Mesenchymal stem cell (in vitro differentiated cells and primary cell): Measurements from ENCODE around the gene KHK.

Source experiments
- DNase-seq: peaks from one replicate; pipeline ENCODE4 v3.0.0-alpha.2; 2013
- H2AFZ ChIP-seq: one replicate; pipeline ENCODE4 v1.6.1; 2013; ENCODE audit warnings: low read depth, mild to moderate bottlenecking, control low read depth, inconsistent platforms, low read length, moderate library complexity
- H2AK5ac ChIP-seq: 2 replicates; pipeline ENCODE4 v1.6.1; 2013; ENCODE audit warnings: low read length, moderate library complexity, mild to moderate bottlenecking, inconsistent platforms; ENCODE audit not compliant: severe bottlenecking
- H2BK120ac ChIP-seq: one replicate; pipeline ENCODE4 v1.6.1; 2013; ENCODE audit warnings: low read depth, mild to moderate bottlenecking, inconsistent platforms, low read length, moderate library complexity
- H2BK12ac ChIP-seq, 2 experiments: one replicate each; pipeline ENCODE4 v1.6.1; 2013; ENCODE audit warnings: inconsistent platforms in 2 of 2, low read length in 2 of 2, mild to moderate bottlenecking in 2 of 2, moderate library complexity in 2 of 2, control low read depth in 1 of 2
- H2BK15ac ChIP-seq: one replicate; pipeline ENCODE4 v1.6.1; 2013; ENCODE audit warnings: mild to moderate bottlenecking, low read depth, inconsistent platforms; ENCODE audit not compliant: poor library complexity, severe bottlenecking
- H2BK5ac ChIP-seq: 2 replicates; pipeline ENCODE4 v1.6.1; 2013; ENCODE audit warnings: low read depth, mild to moderate bottlenecking, low read length, control low read depth, inconsistent platforms; ENCODE audit not compliant: poor library complexity, severe bottlenecking
- H3K14ac ChIP-seq, 2 experiments: one replicate each; pipeline ENCODE4 v1.6.1; 2013; ENCODE audit warnings: inconsistent platforms in 2 of 2, low read length in 2 of 2, control low read depth in 1 of 2, mild to moderate bottlenecking in 1 of 2, moderate library complexity in 1 of 2
- H3K18ac ChIP-seq, 2 experiments: one replicate each; pipeline ENCODE4 v1.6.1; 2013; ENCODE audit warnings: inconsistent platforms in 2 of 2, low read length in 2 of 2, control low read depth in 1 of 2, low read depth in 1 of 2, mild to moderate bottlenecking in 1 of 2
- H3K23ac ChIP-seq, 2 experiments: one replicate each; pipeline ENCODE4 v1.6.1; 2013; ENCODE audit warnings: inconsistent platforms in 2 of 2, low read length in 2 of 2, mild to moderate bottlenecking in 2 of 2, moderate library complexity in 2 of 2, control low read depth in 1 of 2
- H3K27ac ChIP-seq: 2 replicates; pipeline ENCODE4 v1.5.1; 2013; ENCODE audit warnings: mild to moderate bottlenecking, moderate library complexity, low read length, control low read depth, inconsistent platforms; ENCODE audit not compliant: poor library complexity, severe bottlenecking
- H3K27me3 ChIP-seq, 2 experiments: 2 replicates each; pipeline versions ENCODE4 v1.6.1 to v1.7.0; 2013; ENCODE audit warnings: low read length in 2 of 2, mild to moderate bottlenecking in 2 of 2, moderate library complexity in 2 of 2, control low read depth in 1 of 2, inconsistent platforms in 1 of 2; ENCODE audit not compliant: control insufficient read depth in 1 of 2, insufficient read depth in 1 of 2
- H3K36me3 ChIP-seq, 2 experiments: 2 replicates each; pipeline versions ENCODE4 v1.6.1 to v1.7.0; 2013; ENCODE audit warnings: low read length in 2 of 2, control low read depth in 1 of 2, inconsistent platforms in 1 of 2, low read depth in 1 of 2, mild to moderate bottlenecking in 1 of 2; ENCODE audit not compliant: insufficient read depth in 2 of 2, control insufficient read depth in 1 of 2
- H3K4ac ChIP-seq, 2 experiments: one replicate each; pipeline ENCODE4 v1.6.1; 2013; ENCODE audit warnings: inconsistent platforms in 2 of 2, low read length in 2 of 2, mild to moderate bottlenecking in 2 of 2, moderate library complexity in 2 of 2, control low read depth in 1 of 2, low read depth in 1 of 2
- H3K4me1 ChIP-seq: 2 replicates; pipeline ENCODE4 v1.6.1; 2013; ENCODE audit warnings: low read depth, low read length, control low read depth; ENCODE audit not compliant: control insufficient read depth, insufficient read depth
- H3K4me2 ChIP-seq: 2 replicates; pipeline ENCODE4 v1.6.1; 2013; ENCODE audit warnings: low read length, mild to moderate bottlenecking, inconsistent platforms; ENCODE audit not compliant: poor library complexity, severe bottlenecking
- H3K4me3 ChIP-seq, 2 experiments: 2 replicates each; pipeline versions ENCODE4 v1.5.1 to v1.7.0; 2013; ENCODE audit warnings: low read length in 2 of 2, mild to moderate bottlenecking in 2 of 2, control low read depth in 1 of 2, low read depth in 1 of 2; ENCODE audit not compliant: insufficient read depth in 1 of 2
- H3K79me1 ChIP-seq: replicated peaks from 2 replicates; pipeline ENCODE4 v1.6.1; 2013; ENCODE audit warnings: mild to moderate bottlenecking, control low read depth, low read length, inconsistent platforms; ENCODE audit not compliant: poor library complexity, severe bottlenecking
- H3K9ac ChIP-seq: 2 replicates; pipeline ENCODE4 v1.7.0; 2013; ENCODE audit warnings: mild to moderate bottlenecking, low read length, moderate library complexity
- H3K9me3 ChIP-seq: 2 replicates; pipeline ENCODE4 v1.7.0; 2013; ENCODE audit warnings: mild to moderate bottlenecking, low read length; ENCODE audit not compliant: control insufficient read depth
- H4K8ac ChIP-seq: one replicate; pipeline ENCODE4 v1.6.1; 2013; ENCODE audit warnings: inconsistent platforms, mild to moderate bottlenecking, low read length, moderate library complexity
- H4K91ac ChIP-seq: one replicate; pipeline ENCODE4 v1.6.1; 2013; ENCODE audit warnings: mild to moderate bottlenecking, low read length, inconsistent platforms
- WGBS: methylation state at CpG from one replicate; pipeline ENCODE4 v1.1.7; 2013; ENCODE audit warnings: mixed read lengths; 5-methylcytosine and 5-hydroxymethylcytosine counted together

KHK gene

DNA sequence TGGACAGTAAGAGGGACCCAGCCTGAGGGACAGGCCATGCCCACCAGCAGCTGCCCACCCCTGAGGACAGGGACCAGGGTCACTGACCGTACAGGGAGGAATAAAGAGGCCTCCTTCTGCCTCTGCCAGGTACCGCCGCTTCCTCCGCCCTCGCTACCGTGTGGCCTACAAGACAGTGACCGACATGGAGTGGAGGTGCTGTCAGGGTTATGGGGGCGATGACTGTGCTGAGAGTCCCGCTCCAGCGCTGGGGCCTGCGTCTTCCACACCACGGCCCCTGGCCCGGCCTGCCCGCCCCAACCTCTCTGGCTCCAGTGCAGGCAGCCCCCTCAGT, 6.0 kb upstream of the KHK start:
- Histone ChIP-seq H2BK12ac (peak overlapping the region; percentile 94), H3K4me3 (peak overlapping the region in 1 of 2 experiments; percentile 93), H2AK5ac (peak overlapping the region; percentile 34), H3K27me3 (no peaks in the 10 kb centered on the region), H2BK15ac (peak overlapping the region; percentile 26), H3K36me3 (peaks cover 11 to 14% of the 10 kb centered on the region in 2 experiments), H4K91ac (peak overlapping the region; percentile 95), H3K23ac (peak overlapping the region in 1 of 2 experiments; percentile 89), H2BK5ac (no peak overlapping the region), H2BK120ac (no peak overlapping the region), H3K4ac (peak overlapping the region; percentile 86 to 97), H3K9me3 (no peaks in the 10 kb centered on the region), H3K9ac (peak overlapping the region; percentile 91), H3K27ac (no peak overlapping the region), H3K4me1 (peaks cover 20% of the 10 kb centered on the region), H3K79me1 (no peaks in the 10 kb centered on the region), H4K8ac (peak overlapping the region; percentile 83), H2AFZ (no peak overlapping the region), H3K14ac (peak overlapping the region in 1 of 2 experiments; percentile 82), H3K4me2 (peak overlapping the region; percentile 17), H3K18ac (peak overlapping the region; percentile 45 to 81)
- no peak for DNase-seq
- 98% methylated on average over 14 of the region's 14 CpGs for WGBS

GRCh38 chr2:27081984-27082772, 4.4 kb upstream of the KHK start:
- H4K91ac ChIP-seq = peak overlapping the region; percentile 18
- 95% methylated on average over 38 of the region's 38 CpGs for WGBS
- H4K8ac ChIP-seq = no peak overlapping the region
- H3K4me1 ChIP-seq = peaks cover 29% of the 10 kb centered on the region
- H2BK5ac ChIP-seq = no peak overlapping the region
- no peak overlapping the region for H3K14ac ChIP-seq
- H3K27me3 ChIP-seq = no peaks in the 10 kb centered on the region
- H2BK12ac ChIP-seq = peak overlapping the region in 1 of 2 experiments; percentile 24
- no peak overlapping the region for H2BK120ac ChIP-seq
- H3K9me3 ChIP-seq = no peaks in the 10 kb centered on the region
- no peak for DNase-seq
- no peak overlapping the region for H3K4me3 ChIP-seq
- no peaks in the 10 kb centered on the region for H3K79me1 ChIP-seq
- peaks cover 11 to 14% of the 10 kb centered on the region in 2 experiments for H3K36me3 ChIP-seq
- H3K4ac ChIP-seq = no peak overlapping the region
- H2AK5ac ChIP-seq = no peak overlapping the region
- H3K18ac ChIP-seq = no peak overlapping the region
- H3K9ac ChIP-seq = no peak overlapping the region
- H2BK15ac ChIP-seq = no peak overlapping the region
- no peak overlapping the region for H3K4me2 ChIP-seq
- H3K23ac ChIP-seq = no peak overlapping the region
- no peak overlapping the region for H3K27ac ChIP-seq
- H2AFZ ChIP-seq = no peak overlapping the region

GRCh38 chr2:27082773-27083409, 3.7 kb upstream of the KHK start:
- no peak for DNase-seq
- H3K9me3 ChIP-seq = no peaks in the 10 kb centered on the region
- no peaks in the 10 kb centered on the region for H3K27me3 ChIP-seq
- no peak overlapping the region for H3K23ac ChIP-seq
- H2AK5ac ChIP-seq = no peak overlapping the region
- H3K14ac ChIP-seq = no peak overlapping the region
- WGBS = 96% methylated on average over 27 of the region's 27 CpGs
- H3K27ac ChIP-seq = no peak overlapping the region
- no peak overlapping the region for H2BK12ac ChIP-seq
- H4K91ac ChIP-seq = no peak overlapping the region
- no peak overlapping the region for H3K4me2 ChIP-seq
- no peak overlapping the region for H3K4ac ChIP-seq
- no peak overlapping the region for H2BK5ac ChIP-seq
- H3K4me1 ChIP-seq = peaks cover 30% of the 10 kb centered on the region
- no peak overlapping the region for H2BK120ac ChIP-seq
- peaks cover 11 to 14% of the 10 kb centered on the region in 2 experiments for H3K36me3 ChIP-seq
- H2AFZ ChIP-seq = no peak overlapping the region
- H3K9ac ChIP-seq = no peak overlapping the region
- no peak overlapping the region for H3K4me3 ChIP-seq
- no peak overlapping the region for H3K18ac ChIP-seq
- H4K8ac ChIP-seq = no peak overlapping the region
- no peak overlapping the region for H2BK15ac ChIP-seq
- no peaks in the 10 kb centered on the region for H3K79me1 ChIP-seq
